ENCODE results near the gene ARID2.

GRCh38 chr12:45695035-45695434, 34.5 kb upstream of the ARID2 start:
- TF ChIP-seq CTCF (IDR thresholded peaks at IDR 0.05) (no peak), ZFX (IDR thresholded peaks at IDR 0.05; ENCODE audit: borderline replicate concordance) (no peak)

All from 22Rv1 (cell line).